ENCODE results near the gene KIAA0513.
"Not testable (repeated sequence)": the region's sequence is repeated elsewhere in the genome, so short reads cannot be mapped to it uniquely, and the experiment has no call there.

DNA sequence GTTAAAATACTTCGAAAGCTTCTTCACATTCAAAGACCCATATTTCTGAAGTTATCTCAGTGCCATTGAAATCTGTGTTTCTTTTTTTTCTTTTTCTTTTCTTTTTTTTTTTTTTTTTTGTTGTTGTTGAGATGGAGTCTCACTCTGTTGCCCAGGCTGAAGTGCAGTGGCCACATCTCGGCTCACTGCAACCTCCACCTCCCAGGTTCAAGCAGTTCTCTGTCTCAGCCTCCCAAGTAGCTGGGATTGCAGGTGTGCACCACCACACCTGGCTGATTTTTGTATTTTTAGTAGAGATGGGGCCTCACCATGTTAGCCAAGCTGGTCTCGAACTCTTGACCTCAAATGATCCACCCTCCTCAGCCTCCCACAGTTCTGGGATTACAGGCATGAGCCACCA is 26.7 kb downstream of the KIAA0513 start:
- TF ChIP-seq, protein P1, sequence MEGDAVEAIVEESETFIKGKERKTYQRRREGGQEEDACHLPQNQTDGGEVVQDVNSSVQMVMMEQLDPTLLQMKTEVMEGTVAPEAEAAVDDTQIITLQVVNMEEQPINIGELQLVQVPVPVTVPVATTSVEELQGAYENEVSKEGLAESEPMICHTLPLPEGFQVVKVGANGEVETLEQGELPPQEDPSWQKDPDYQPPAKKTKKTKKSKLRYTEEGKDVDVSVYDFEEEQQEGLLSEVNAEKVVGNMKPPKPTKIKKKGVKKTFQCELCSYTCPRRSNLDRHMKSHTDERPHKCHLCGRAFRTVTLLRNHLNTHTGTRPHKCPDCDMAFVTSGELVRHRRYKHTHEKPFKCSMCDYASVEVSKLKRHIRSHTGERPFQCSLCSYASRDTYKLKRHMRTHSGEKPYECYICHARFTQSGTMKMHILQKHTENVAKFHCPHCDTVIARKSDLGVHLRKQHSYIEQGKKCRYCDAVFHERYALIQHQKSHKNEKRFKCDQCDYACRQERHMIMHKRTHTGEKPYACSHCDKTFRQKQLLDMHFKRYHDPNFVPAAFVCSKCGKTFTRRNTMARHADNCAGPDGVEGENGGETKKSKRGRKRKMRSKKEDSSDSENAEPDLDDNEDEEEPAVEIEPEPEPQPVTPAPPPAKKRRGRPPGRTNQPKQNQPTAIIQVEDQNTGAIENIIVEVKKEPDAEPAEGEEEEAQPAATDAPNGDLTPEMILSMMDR (IDR thresholded peaks at IDR 0.05; ENCODE audit: low read length) = not testable (repeated sequence)
- not testable (repeated sequence) for TF ChIP-seq EZH2 (IDR thresholded peaks at IDR 0.05; ENCODE audit: borderline replicate concordance, low read length)

Data from OCI-LY1 (cell line).